K562 (cell line): Measurements from ENCODE around the gene CAPN5. TPM values are rescaled to one million over a fixed set of nuclear protein-coding genes. Genes with fewer than 3 reads are reported as not detected.

Experiments
- ATAC-seq: fragments of 200-7000 bp; cut with Tn5 transposase; 3 replicates; pipeline ENCODE4 v1.9.1; 2020; ENCODE audit warnings: moderate library complexity
- BruUV-seq: library from RNA; stranded (reverse); fragments of 400-500 nt; replicated peaks from 2 replicates; lab custom pipeline; 2021; lab: Mats Ljungman, UMichigan
- CTCF ChIA-PET: fragments of 300-600 bp; formaldehyde crosslinking; extraction: SDS; loops from one replicate; lab custom pipeline; 2021; ENCODE audit warnings: low intra/inter-chr PET ratio; lab: Yijun Ruan, JAX
- POLR2A ChIA-PET: fragments of 300-600, 350-650 bp; sonication (Branson Sonifier 250); formaldehyde crosslinking; extraction: SDS; loops from one replicate; lab custom pipeline; 2021; ENCODE audit warnings: antibody characterized with exemption, inconsistent platforms; lab: Yijun Ruan, JAX
- DNase-seq, 4 experiments: peaks; one replicate each; pipeline versions ENCODE4 v3.0.0 to v3.0.0-alpha.2; 2011 to 2018; ENCODE audit warnings: low spot score in 3 of 4, mixed read lengths in 3 of 4; ENCODE audit errors: extremely low read depth in 1 of 4
- FAIRE-seq: peaks from 2 replicates; lab custom pipeline; 2011; peaks lifted over from hg19 to GRCh38; lab: Jason Lieb, UNC
- H2AFZ ChIP-seq: 2 replicates; pipeline ENCODE4 v1.6.0; 2011; ENCODE audit warnings: low read depth, low read length, control low read depth, inconsistent platforms
- H3K27ac ChIP-seq: fragments of 200-600 bp; 3 replicates; pipeline ENCODE4 v1.8.0; 2011; ENCODE audit warnings: low read depth, mild to moderate bottlenecking, control low read depth, inconsistent platforms, low read length, moderate library complexity, mixed read lengths; ENCODE audit errors: extremely low read depth
- H3K27me3 ChIP-seq, 2 experiments: fragments of 300-600 bp in 1 of 2; 2 replicates in 1 of 2; 3 replicates in 1 of 2; pipeline versions ENCODE4 v1.6.0 to v1.8.0; 2011; ENCODE audit warnings: inconsistent platforms in 2 of 2, low read length in 2 of 2, mild to moderate bottlenecking in 1 of 2, mixed read lengths in 1 of 2, moderate library complexity in 1 of 2; ENCODE audit not compliant: control insufficient read depth in 2 of 2, insufficient read depth in 2 of 2
- H3K36me3 ChIP-seq: fragments of 300-600 bp; 3 replicates; pipeline ENCODE4 v1.8.0; 2011; ENCODE audit warnings: mild to moderate bottlenecking, low read length, inconsistent platforms; ENCODE audit not compliant: control insufficient read depth, insufficient read depth
- H3K4me1 ChIP-seq, 2 experiments: fragments of 200-600 bp in 1 of 2; replicated peaks in 1 of 2; 2 replicates in 1 of 2; 3 replicates in 1 of 2; pipeline versions ENCODE4 v1.5.1 to v1.8.0; 2011; ENCODE audit warnings: inconsistent platforms in 2 of 2, low read length in 2 of 2, mild to moderate bottlenecking in 1 of 2, mixed read lengths in 1 of 2, moderate library complexity in 1 of 2; ENCODE audit not compliant: control insufficient read depth in 2 of 2, insufficient read depth in 2 of 2
- H3K4me2 ChIP-seq: 2 replicates; pipeline ENCODE4 v1.6.1; 2011; ENCODE audit warnings: low read length, control low read depth, inconsistent platforms, mixed read lengths; ENCODE audit not compliant: insufficient read depth
- H3K4me3 ChIP-seq: fragments of 200-600 bp; sonication (generic), shearing (Covaris generic); 2 replicates; pipeline ENCODE4 v1.5.1; 2016; ENCODE audit warnings: control low read depth, inconsistent platforms
- H3K79me2 ChIP-seq: fragments of 200-600 bp; 3 replicates; pipeline ENCODE4 v1.8.0; 2011; ENCODE audit warnings: low read length, inconsistent platforms; ENCODE audit not compliant: control insufficient read depth, insufficient read depth
- H3K9ac ChIP-seq, 2 experiments: 2 replicates each; pipeline versions ENCODE4 v1.6.0 to v1.6.1; 2011; ENCODE audit warnings: low read depth in 2 of 2, low read length in 2 of 2, control low read depth in 1 of 2, inconsistent platforms in 1 of 2, mild to moderate bottlenecking in 1 of 2, mixed read lengths in 1 of 2; ENCODE audit not compliant: insufficient read depth in 1 of 2
- H3K9me1 ChIP-seq: one replicate; pipeline ENCODE4 v1.6.0; 2011; ENCODE audit warnings: inconsistent platforms, mild to moderate bottlenecking, low read length, moderate library complexity; ENCODE audit not compliant: control insufficient read depth, insufficient read depth
- H3K9me3 ChIP-seq: replicated peaks from 2 replicates; pipeline ENCODE4 v1.5.1; 2011; ENCODE audit warnings: low read depth, low read length, inconsistent platforms; ENCODE audit not compliant: control insufficient read depth, insufficient read depth
- H4K20me1 ChIP-seq: replicated peaks from 2 replicates; pipeline ENCODE4 v1.6.1; 2011; ENCODE audit warnings: low read length, inconsistent platforms, mixed read lengths; ENCODE audit not compliant: control insufficient read depth, insufficient read depth
- PRMT5 ChIP-seq: sonication (generic); formaldehyde crosslinking; IDR thresholded peaks from 2 replicates; pipeline ENCODE4 v1.5.0; 2020; ENCODE audit warnings: missing genetic modification reagents
- WGBS: fragments of 100-300 bp; shearing (Covaris generic); methylation state at CpG from one replicate; pipeline ENCODE4 v1.1.6; 2016; ENCODE audit warnings: low coverage, mixed read lengths; ENCODE audit not compliant: insufficient coverage; ENCODE audit errors: missing lambda C conversion rate; 5-methylcytosine and 5-hydroxymethylcytosine counted together
- in situ Hi-C: fragments of 300-500 bp; cut with MboI; formaldehyde crosslinking; loops from 4 replicates; pipeline ENCODE4 v1.15.0; 2018; ENCODE audit warnings: inconsistent platforms, mixed read lengths
- intact Hi-C: fragments of 100-400 bp; cut with micrococcal nuclease; formaldehyde crosslinking; loops from 2 replicates; pipeline ENCODE4 v1.14.2; 2022
- polyA plus RNA-seq, 8 experiments: library from polyadenylated mRNA; depleted of rRNA in 4 of 8; stranded (reverse) in 5 of 8; unstranded in 3 of 8; fragments of >200 nt; fragmentation: Nextera tagmentation in 2 of 8; fragmentation: Illumina TruSeq in 1 of 8; extraction: Ambion mirVana in 2 of 8; extraction: Trizol in 1 of 8; gene quantifications; 2 replicates each; pipeline versions ENCODE4 v1.2.1 to v1.2.3, GENCODE V29; 2011 to 2014; ENCODE audit warnings: inconsistent platforms in 1 of 8, missing spikeins in 1 of 8
- total RNA-seq, 7 experiments: library from RNA; depleted of rRNA in 6 of 7; stranded (reverse); fragments of >200 nt in 6 of 7; fragmentation: Illumina TruSeq in 2 of 7; extraction: Trizol in 2 of 7; gene quantifications; 2 replicates each; pipeline versions ENCODE4 v1.2.1 to v1.2.3, GENCODE V29; 2011 to 2021; ENCODE audit warnings: low replicate concordance in 1 of 7
- TF ChIP-seq, protein P1 (sequence below): sonication (generic); formaldehyde crosslinking; IDR thresholded peaks from 2 replicates; pipeline ENCODE4 v1.8.1; 2023; ENCODE audit warnings: mild to moderate bottlenecking, missing genetic modification reagents

The CAPN5 gene
- total and polyA plus RNA-seq, 9 of the 15 experiments (the other 6 are each of a cell fraction or from before 2014, with no cell fraction given) = 0.04 to 0.44 (median 0.14) TPM; not detected in 2

DNA sequence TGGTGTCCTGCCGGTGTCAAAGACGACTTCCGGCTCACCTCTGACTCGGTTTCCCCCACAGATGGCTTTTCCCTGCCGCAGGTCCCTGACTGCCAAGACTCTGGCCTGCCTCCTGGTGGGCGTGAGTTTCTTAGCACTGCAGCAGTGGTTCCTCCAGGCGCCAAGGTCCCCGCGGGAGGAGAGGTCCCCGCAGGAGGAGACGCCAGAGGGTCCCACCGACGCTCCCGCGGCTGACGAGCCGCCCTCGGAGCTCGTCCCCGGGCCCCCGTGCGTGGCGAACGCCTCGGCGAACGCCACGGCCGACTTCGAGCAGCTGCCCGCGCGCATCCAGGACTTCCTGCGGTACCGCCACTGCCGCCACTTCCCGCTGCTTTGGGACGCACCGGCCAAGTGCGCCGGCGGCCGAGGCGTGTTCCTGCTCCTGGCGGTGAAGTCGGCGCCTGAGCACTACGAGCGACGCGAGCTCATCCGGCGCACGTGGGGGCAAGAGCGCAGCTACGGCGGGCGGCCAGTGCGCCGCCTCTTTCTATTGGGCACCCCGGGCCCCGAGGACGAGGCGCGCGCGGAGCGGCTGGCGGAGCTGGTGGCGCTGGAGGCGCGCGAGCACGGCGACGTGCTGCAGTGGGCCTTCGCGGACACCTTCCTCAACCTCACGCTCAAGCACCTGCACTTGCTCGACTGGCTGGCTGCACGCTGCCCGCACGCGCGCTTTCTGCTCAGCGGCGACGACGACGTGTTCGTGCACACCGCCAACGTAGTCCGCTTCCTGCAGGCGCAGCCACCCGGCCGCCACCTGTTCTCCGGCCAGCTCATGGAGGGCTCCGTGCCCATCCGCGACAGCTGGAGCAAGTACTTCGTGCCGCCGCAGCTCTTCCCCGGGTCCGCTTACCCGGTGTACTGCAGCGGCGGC, 27.0 kb upstream of the CAPN5 start:
- no peak overlapping the region for H2AFZ ChIP-seq
- no peak for TF ChIP-seq PRMT5 (CRISPR knock-in tag)
- TF ChIP-seq, protein P1, sequence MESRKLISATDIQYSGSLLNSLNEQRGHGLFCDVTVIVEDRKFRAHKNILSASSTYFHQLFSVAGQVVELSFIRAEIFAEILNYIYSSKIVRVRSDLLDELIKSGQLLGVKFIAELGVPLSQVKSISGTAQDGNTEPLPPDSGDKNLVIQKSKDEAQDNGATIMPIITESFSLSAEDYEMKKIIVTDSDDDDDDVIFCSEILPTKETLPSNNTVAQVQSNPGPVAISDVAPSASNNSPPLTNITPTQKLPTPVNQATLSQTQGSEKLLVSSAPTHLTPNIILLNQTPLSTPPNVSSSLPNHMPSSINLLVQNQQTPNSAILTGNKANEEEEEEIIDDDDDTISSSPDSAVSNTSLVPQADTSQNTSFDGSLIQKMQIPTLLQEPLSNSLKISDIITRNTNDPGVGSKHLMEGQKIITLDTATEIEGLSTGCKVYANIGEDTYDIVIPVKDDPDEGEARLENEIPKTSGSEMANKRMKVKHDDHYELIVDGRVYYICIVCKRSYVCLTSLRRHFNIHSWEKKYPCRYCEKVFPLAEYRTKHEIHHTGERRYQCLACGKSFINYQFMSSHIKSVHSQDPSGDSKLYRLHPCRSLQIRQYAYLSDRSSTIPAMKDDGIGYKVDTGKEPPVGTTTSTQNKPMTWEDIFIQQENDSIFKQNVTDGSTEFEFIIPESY (CRISPR knock-in tag) = peak; percentile 80
- DNase-seq (no peak), FAIRE-seq (no peak), ATAC-seq (no peak)
- peaks cover 0 to 7% of the 10 kb centered on the region in 2 experiments; a peak in 3 of 5 replicates for H3K4me1 ChIP-seq
- no peaks in the 10 kb centered on the region for H3K79me2 ChIP-seq
- H3K9me3 ChIP-seq = 0 out of 2 replicates have a peak, but pooled peaks cover 1% of the 10 kb centered on the region
- no peak overlapping the region for H3K9ac ChIP-seq
- no peaks in the 10 kb centered on the region for H3K9me1 ChIP-seq
- ChIA-PET CTCF (no interaction called here), POLR2A (no interaction called here)
- no peak overlapping the region for H3K27ac ChIP-seq
- H3K4me3 ChIP-seq = no peak overlapping the region
- no peaks in the 10 kb centered on the region for H3K36me3 ChIP-seq
- in situ Hi-C loops (loop anchor here (10.0 kb wide), 3 partner anchors 115 to 315 kb away; no protein-coding TSS in a partner anchor), intact Hi-C loops (no loop called here)
- WGBS = 94% methylated on average over 56 of the region's 109 CpGs
- no TSS peak for BruUV-seq
- H3K4me2 ChIP-seq = no peak overlapping the region
- no peaks in the 10 kb centered on the region; a peak in 1 of 5 replicates for H3K27me3 ChIP-seq
- H4K20me1 ChIP-seq = no peaks in the 10 kb centered on the region
